Central memory CD4-positive, alpha-beta T cell (primary cell): ENCODE measurements around the gene SIRT1.
"Not testable (repeated sequence)": the region's sequence is repeated elsewhere in the genome, so short reads cannot be mapped to it uniquely, and the experiment has no call there.

Experiments
- DNase-seq: peaks from one replicate; pipeline ENCODE4 v3.0.0; 2022

The SIRT1 gene

GRCh38 chr10:67877421-67877820 is 7.0 kb upstream of the SIRT1 start:
- not testable (repeated sequence) for DNase-seq

- DNase-seq, result no peak
Measured at GRCh38 chr10:67878133-67878532, 6.3 kb upstream of the SIRT1 start.

GRCh38 chr10:67883710-67884312 is 645 bp upstream of the SIRT1 start:
- no peak for DNase-seq

GRCh38 chr10:67884842-67885670 is 600 bp downstream of the SIRT1 start:
- peak; percentile 79 for DNase-seq

GRCh38 chr10:67893637-67894036 is 9.2 kb downstream of the SIRT1 start:
- DNase-seq, result no peak

- no peak for DNase-seq
Measured at GRCh38 chr10:67903581-67903980, 19.1 kb downstream of the SIRT1 start.

GRCh38 chr10:67912331-67912946 is 28.0 kb downstream of the SIRT1 start:
- no peak for DNase-seq

- DNase-seq, result no peak
Measured at GRCh38 chr10:67914777-67915340, 30.4 kb downstream of the SIRT1 start.

GRCh38 chr10:67917169-67917568 is 32.7 kb downstream of the SIRT1 start:
- no peak for DNase-seq

GRCh38 chr10:67917679-67918078 is 33.2 kb downstream of the SIRT1 start:
- no peak for DNase-seq

GRCh38 chr10:67921065-67921464 is 36.6 kb downstream of the SIRT1 start:
- no peak for DNase-seq

- no peak for DNase-seq
Measured at GRCh38 chr10:67923551-67923950, 39.1 kb downstream of the SIRT1 start.

- DNase-seq, result no peak
Measured at GRCh38 chr10:67924136-67924535, 39.7 kb downstream of the SIRT1 start.

GRCh38 chr10:67925449-67926005 is 41.1 kb downstream of the SIRT1 start:
- DNase-seq, result no peak

- DNase-seq, result no peak
Measured at GRCh38 chr10:67926951-67927350, 42.5 kb downstream of the SIRT1 start.

GRCh38 chr10:67933199-67933598 is 48.7 kb downstream of the SIRT1 start:
- DNase-seq, result no peak

- no peak for DNase-seq
Measured at GRCh38 chr10:67934336-67934735, 49.9 kb downstream of the SIRT1 start.

- no peak for DNase-seq
Measured at GRCh38 chr10:67935223-67935622, 50.8 kb downstream of the SIRT1 start.

GRCh38 chr10:67936416-67936815 is 52.0 kb downstream of the SIRT1 start:
- no peak for DNase-seq

- DNase-seq, result no peak
Measured at GRCh38 chr10:67943917-67944316, 59.5 kb downstream of the SIRT1 start.

GRCh38 chr10:67955614-67956013 is 71.2 kb downstream of the SIRT1 start:
- no peak for DNase-seq

GRCh38 chr10:67959839-67960476 is 75.5 kb downstream of the SIRT1 start:
- no peak for DNase-seq

GRCh38 chr10:67965456-67965855 is 81.0 kb downstream of the SIRT1 start:
- DNase-seq, result no peak
